ENCODE measurements around the gene RSPH1. TPM values are rescaled to one million over a fixed set of nuclear protein-coding genes. Genes with fewer than 3 reads are reported as not detected.

Gene RSPH1
- total and polyA plus RNA-seq, 2 of the 8 experiments (the other 6 are each of a cell fraction or from before 2014, with no cell fraction given): 0.24 TPM; not detected in 1

DNA sequence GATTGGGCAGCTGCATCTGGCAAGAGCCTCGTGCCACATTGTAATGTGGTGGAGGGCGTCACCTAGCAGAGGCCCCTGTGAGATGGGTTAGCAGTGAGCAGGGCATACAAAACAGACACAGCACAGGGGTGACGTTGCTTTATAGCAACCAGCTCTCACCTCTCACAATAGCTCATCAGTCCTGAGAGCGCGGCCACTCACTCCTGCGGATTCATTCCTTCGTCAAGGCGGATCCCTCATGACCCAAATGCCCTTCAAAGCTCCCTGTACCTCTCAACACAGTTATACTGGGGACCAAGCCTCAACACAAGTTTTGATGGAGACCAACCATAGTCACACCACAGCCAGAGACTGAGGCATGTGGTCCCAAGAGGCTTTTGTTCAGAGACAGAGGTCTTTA, 40.6 kb upstream of the RSPH1 start (continued):
- TF ChIP-seq SAP30 (IDR thresholded peaks at IDR 0.05; ENCODE audit: insufficient read depth, insufficient replicate concordance, low read length): no peak
- no peak for TF ChIP-seq SUZ12 (IDR thresholded peaks at IDR 0.05; ENCODE audit: low read length)
- TF ChIP-seq EP300 (IDR thresholded peaks at IDR 0.05; ENCODE audit: borderline replicate concordance in 1 of 2, low read depth in 2 of 2, low read length in 2 of 2): no peak
- no peak for TF ChIP-seq BRCA1 (IDR thresholded peaks at IDR 0.05; ENCODE audit: low read depth, low read length)
- no peak for TF ChIP-seq GTF2F1 (IDR thresholded peaks at IDR 0.05; ENCODE audit: borderline replicate concordance, low read depth, low read length)
- TF ChIP-seq TAF1 (IDR thresholded peaks at IDR 0.05; ENCODE audit: low read depth, low read length): no peak

Measured in H1 (cell line).